HG02798 (cell line): ENCODE measurements around the gene NECAP2.
"Not testable (repeated sequence)": the region's sequence is repeated elsewhere in the genome, so short reads cannot be mapped to it uniquely, and the experiment has no call there.

Source experiments
- ATAC-seq: cut with Tn5 transposase; IDR thresholded peaks from one replicate; pipeline ENCODE4 v1.9.1; 2021; ENCODE audit warnings: mild to moderate bottlenecking; ENCODE audit not compliant: unreplicated experiment, poor library complexity

Gene NECAP2

DNA sequence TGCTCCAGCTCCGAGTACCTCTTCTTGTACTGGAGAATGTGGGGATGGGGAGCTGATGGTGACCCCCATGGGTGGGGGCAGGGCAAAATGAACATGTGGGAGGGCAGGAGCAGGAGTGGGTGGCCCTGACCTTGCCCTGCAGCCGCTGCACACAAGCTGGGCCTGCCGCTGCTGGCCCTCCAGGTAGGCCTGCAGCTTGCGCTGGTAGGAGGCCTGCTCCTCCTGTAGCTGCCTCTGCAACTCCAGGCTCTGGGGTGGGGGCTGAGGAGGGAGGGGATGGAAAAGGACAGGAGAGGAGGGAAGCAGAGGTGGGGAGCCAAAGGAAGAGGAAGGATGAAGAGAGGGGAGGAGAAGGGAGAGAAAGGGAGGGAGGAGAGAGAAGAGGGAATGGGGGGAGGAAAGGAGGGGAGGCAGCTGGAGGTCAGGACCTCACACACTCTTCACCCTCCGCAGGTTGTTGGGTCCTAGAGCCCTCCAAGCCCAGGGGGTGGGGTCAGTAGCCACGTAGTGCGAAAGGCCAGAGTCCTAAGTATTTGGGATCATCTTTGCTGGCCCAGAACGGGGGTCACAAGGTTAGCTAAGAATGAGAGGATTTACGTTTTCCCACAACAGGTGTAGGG, 50.6 kb downstream of the NECAP2 start:
- no peak for ATAC-seq

DNA sequence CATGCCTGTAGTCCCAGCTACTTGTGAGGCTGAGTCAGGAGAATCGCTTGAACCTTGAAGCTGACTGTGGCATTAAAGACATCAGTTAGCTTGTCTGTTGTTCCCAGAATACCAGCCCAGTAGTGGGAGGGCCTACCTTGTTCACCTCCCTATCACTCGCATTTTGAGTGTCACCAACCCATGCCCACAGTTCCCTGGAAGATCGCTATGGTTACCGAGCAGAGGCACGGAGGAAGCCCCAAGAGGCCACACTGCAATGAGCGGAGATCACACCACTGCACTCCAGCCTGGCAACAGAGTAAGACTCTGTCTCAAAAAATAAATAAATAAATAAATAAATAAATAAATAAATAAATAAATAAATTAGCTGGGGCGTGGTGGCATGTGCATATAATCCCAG, 52.4 kb downstream of the NECAP2 start:
- not testable (repeated sequence) for ATAC-seq

DNA sequence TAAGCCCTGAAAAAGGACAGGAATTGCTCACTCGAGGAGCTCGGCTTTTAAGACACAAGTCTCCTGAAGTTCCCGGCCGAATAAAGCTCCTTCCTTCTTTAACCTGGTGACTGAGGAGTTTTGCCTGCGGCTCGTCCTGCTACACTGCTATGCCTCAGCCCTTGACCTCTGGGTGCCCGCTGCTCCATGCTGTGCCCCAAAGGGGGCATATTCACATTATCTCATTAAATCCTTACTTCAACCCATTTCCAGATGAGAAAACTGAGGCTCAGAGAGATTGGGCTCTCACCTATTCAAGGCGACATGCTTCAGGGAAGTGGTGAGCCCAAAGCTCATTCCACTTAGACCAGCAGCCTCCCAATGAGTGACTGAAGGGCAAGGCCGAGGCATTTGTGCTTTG, 53.2 kb downstream of the NECAP2 start:
- ATAC-seq, result not testable (repeated sequence)

DNA sequence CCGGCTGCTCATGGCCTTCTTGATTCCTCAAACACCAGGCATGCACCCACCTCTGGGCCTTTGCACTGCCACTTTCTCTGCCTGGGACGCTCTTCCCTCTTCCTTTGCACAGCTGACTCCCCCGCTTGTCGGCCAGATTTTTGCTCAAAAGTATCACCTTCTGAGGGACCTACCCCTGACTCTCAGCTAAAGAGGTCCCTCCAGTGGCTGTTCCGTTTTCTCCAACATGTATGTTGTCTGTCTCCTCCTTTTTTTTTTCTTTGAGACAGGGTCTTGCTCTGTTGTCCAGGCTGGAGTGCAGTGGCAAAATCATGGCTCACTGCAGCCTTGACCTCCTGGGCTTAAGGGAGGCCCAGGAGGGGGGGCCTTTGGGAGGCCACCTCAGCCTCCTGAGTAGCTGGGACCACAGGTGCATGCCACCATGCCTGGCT, 57.0 kb downstream of the NECAP2 start:
- ATAC-seq, result not testable (repeated sequence)

DNA sequence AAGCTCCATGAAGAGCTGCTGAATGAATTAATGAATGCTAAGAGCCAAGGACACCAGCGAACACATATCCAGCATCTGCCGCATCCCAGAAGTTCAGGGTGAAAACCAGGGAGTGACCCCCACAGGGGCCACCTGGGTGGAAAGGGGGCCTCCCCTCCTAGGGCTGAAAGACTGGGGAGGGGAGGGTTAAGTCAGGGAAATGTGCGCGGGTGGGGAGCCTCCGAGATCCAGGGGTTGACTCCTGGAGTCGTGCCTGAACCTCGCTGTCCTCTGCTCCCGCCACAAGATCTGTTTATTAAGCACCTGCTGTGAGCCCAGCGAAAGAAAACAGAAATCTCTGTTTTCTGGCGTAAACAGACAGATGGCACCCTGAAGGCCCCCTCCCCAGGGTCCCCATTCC, 57.5 kb downstream of the NECAP2 start:
- ATAC-seq, result not testable (repeated sequence)

DNA sequence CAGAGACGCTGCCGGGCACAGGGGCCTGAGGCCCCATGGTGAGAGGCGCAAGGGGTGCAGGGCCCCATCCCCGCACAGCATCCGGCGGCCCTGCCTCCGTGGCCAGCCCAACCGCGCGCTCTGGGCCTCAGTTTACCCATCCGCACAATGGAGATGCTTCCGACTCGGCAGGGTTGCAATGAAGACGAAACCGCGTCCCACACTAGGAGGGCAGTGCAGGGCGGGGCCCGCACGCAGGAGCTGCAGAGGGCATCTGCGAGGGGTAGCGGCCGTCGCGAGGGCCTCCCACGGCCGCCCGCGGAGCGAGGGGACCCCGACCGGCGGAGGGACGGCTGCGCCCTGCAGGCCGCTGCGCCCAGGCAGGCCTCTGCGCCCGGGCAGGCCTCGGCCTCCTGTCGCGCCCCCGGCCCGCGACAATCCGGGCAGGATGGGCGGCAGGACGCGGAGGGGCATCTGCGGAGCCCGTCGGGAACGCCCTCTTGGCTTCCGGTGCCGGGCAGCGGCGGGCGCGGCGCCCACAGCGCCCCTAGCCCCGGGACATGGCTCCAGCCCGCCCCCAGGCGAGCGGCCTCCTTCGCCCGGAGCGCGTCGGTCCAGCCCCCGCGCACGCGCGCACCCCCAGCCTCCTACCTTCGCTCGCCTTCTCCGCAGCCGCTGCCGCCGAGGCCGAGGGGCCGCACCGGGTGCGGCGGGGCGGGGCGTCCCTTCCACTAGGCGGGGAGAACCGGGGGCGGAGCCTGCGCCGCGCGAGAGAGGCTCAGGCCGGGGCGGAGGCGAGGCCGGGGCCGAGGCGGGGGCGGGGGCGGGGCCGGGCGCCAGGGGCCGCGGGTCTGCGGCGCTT, 58.3 kb downstream of the NECAP2 start:
- ATAC-seq, result peak; percentile 94

DNA sequence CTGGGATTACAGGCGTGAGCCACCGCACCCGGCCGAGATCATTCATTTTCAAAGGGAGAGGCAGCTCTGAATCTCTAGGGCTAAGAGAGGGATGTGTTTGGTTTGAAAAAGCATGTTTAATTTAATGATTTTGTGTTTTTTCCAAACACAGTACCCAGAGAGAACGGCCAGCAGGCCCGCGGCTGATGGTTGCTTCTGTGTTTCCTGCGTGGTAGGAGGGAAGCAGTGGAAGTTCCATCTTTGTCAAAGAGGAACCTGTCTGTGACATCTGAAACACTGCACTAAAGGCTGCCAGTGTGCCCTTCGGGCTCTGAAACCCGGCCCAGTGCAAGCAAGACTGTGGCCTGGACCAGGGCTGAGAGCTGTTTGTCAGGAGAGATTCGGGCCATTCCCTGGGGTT, 59.9 kb downstream of the NECAP2 start:
- ATAC-seq, result not testable (repeated sequence)

DNA sequence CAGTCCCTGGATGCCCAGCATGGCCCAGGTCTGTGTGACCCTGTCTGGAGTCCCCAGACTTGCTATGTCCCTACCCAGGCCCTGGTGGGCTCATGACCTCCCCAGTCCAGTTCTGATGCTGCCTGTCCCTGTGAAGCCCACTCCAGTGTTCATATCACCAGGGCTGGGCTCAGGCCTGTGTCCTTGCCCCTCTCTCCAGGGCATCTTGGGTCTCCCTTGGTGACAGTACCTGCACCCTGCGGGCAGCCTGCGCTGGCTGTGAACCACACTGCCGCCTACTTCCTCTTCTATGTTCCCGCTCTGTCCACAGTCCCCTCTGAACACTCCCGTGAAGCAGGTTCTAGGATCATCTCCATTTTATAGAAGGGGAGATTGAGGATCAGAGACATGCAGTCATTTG, 60.5 kb downstream of the NECAP2 start:
- not testable (repeated sequence) for ATAC-seq

DNA sequence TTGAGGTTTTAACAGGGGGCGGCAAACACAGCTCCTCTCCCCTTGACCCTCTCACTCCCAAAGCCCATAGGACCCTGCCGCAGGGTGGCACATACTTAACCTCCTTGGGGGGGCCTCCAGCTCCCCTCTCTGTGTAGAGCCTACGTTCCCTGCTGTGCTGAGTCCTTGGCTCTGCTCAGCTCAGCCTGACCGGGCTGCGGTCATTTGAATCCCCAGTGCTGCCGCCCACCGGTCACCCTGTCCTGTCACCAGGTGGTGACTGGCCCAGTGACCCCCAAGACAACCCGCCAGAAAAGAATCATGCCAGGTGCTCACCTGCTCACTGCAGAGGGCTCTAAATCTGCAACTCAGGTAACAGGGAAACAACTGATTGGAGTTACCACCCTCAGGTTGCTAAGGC, 60.9 kb downstream of the NECAP2 start:
- not testable (repeated sequence) for ATAC-seq

DNA sequence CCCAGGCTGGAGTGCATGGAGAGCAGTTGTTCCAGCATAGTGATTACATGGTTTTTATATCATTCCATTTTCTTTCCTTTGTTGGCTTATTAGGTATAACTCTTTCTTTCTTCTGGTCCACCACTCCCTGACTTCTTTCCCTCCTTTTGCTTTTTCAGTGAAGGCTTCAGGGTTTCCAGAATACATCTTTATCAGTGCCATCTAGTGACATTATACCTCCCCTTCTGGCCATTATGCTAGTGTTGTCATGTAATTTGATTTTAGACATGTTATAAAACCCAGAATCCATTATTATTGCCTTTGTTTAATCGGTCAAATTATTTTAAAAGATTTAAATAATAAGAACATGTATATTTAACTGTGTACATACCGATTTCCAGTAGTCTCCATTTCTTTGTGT, 63.0 kb downstream of the NECAP2 start:
- no peak for ATAC-seq

DNA sequence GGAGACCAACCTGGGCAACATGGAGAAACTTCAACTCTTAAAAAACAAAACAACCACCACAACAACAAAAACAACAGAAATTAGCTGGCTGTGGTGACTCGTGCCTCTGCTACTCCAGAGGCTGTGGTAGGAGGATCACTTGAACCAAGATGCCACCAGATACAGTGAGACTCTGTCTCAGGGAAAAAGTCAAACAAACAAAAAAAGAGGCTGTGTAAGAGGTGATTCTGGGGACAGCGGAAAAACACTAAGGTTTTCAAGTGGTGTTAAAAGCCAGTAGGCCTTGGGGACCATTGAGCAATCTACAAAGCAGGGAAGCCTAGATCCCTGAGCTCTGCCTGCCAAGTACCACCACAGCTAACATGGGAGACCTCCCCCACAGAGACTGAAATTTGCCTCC, 65.3 kb downstream of the NECAP2 start:
- ATAC-seq, result not testable (repeated sequence)

DNA sequence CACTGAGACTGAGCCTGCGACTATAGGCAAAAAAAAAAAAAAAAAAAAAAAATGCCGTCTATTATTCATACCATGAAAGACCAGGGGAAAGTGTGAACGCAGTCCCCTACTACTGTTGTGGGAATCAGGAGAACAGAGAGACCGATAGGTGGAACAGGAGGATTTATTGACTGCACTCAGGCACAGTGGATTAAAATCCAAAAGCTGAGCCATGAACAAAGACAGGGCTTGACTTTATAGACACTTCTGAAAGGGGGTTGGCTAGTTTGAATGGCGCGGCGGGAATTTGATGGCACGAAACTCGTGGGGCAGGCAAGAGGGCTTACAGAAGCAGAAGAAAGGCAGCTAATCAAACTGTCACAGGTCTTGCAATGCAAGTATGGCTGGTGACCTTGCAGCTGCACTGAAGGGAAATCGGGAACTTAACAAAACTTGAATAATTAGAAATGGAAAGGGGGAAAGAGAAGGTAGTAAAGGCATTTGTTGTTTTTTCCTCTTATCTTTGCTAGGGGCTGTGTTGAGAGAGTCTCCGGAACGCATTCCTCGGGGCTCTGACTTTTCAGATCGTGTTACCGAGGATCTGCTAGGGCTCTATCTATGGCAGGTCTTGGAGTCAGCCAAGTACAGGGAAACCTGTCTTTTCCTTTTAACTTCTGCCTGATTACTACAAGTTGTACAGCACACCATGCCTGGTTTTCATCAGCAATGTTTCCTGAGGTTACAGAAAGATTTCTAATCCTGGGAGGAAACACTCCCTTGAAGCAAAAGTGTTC, 66.0 kb downstream of the NECAP2 start:
- ATAC-seq, result not testable (repeated sequence)

DNA sequence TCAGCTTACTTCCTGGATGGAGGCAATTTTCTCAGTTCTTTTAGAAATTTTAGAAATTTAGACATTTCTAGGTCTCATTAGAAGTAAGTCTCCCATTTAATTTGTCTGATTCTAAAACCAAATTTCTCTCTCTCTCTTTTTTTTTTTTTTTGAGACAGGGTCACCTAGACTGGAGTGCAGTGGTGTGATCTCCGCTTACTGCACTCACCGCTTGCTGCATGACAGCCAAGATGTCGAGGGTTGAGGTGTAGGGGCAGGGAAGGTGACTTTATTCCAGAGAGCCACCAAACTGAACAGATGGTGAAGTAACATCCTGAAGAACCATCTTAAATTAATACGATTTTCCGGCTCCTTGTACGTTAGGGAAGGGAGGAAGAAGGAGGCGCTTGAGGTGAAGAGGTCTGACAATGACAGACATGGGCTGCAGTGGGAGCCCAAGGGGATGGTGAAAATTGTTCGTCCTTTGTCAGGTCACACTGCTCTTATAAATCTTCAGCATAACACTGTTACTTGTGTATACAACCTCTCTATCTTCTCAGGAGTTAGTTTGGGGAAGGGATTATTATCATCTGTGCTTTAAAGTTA, 68.4 kb downstream of the NECAP2 start:
- not testable (repeated sequence) for ATAC-seq
